Testis (tissue), 2 donors: Measurements from ENCODE around the gene VAPB.

Source experiments
- CTCF ChIP-seq, 3 experiments: fragments of 450-650 bp in 2 of 3; fragments of 200-600 bp in 1 of 3; sonication (generic) in 1 of 3; IDR thresholded peaks; one replicate each; pipeline ENCODE4 v1.5.1; 2016 to 2019; ENCODE audit warnings: antibody characterized with exemption in 3 of 3, mild to moderate bottlenecking in 2 of 3, moderate library complexity in 1 of 3
- POLR2A ChIP-seq: fragments of 450-650 bp; IDR thresholded peaks from one replicate; pipeline ENCODE4 v1.6.1; 2017; ENCODE audit warnings: antibody characterized with exemption, mild to moderate bottlenecking, moderate library complexity

- TF ChIP-seq POLR2A (no peak), CTCF (IDR thresholded peaks at IDR 0.05) (no peak)
Observed at GRCh38 chr20:58485393-58485792, 96.4 kb downstream of the VAPB start.
